DMS 273 treated with DMSO at 0.1 percent for 48 hours (cell line): ENCODE data around the gene TYW1.
"Not testable (repeated sequence)": the region's sequence is repeated elsewhere in the genome, so short reads cannot be mapped to it uniquely, and the experiment has no call there.

Source experiments
- DNase-seq: peaks from one replicate; lab custom pipeline; 2025; lab: John Stamatoyannopoulos, UW

TYW1 gene

DNA sequence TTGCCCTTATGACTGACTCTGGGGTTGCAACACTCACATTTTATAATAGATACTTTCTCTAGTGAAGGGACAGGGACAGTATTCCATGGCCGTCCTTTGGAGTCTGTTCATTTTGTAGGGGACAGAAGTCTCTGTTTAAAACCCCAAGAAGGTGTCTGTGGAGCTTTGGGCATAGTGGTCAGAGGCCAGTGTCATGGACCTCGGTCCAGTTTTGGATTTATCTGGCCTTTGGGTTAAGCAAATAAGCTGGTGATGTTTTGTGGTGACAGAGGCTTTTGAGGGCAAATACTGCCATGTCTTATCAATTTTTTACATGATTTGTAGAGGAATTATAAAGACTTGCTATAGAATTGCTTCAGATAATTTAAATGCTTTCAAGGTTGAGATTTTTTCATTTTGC is 50.2 kb downstream of the TYW1 start:
- not testable (repeated sequence) for DNase-seq

DNA sequence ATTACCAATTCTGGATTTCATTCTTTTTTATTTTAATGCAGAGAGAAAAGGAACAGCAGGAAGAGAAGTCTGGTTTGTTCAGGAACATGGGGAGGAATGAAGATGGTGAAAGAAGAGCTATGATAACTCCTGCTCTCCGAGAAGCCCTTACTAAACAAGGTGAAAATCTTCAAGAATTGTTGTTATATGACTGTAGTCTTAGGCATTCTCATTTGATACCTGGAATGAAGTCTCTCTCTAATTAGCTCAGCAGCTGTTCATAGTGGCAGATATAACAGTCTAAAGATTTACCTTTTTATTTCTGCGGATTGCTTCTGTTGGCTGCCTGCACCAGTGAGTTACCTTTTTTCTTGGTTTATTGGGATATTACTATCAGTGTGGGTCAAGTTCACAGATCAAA is 53.3 kb downstream of the TYW1 start:
- not testable (repeated sequence) for DNase-seq

DNA sequence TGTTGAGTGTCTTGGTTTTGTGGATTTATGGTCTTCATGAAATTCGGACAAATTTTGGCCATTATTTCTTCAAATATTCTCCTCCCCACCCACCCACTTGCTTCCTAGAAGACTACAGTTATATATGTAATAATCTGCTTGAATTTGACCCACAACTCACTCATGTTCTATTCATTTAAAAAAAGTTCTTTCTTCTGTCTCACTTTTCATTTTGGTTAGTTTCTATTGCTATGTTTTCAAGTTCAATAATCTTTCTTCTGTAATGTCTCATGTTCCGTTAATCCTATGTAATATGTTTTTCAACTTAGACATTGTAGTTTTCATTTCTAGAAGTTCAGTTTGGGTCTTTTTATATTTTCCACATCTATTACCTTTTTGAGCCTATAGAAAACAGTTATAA is 55.5 kb downstream of the TYW1 start:
- not testable (repeated sequence) for DNase-seq

DNA sequence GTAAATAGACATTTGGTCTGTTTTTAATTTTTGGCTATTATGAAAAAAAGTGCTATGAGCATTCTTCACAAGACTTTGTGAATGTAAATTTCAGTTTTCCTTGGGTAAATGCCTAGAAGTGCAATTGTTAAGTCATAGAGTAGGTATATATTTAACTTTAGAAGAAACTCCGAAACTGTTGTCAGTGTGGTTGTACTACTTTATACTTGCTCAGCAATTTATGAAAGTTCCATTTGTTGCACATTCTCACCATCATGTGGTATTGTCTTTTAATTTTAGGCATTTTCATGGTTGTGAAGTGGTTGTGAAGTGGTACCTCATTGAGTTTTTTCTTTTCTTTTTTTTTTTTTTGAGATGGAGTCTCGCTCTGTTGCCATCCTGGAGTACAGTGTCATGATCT is 60.0 kb downstream of the TYW1 start:
- no peak for DNase-seq

DNA sequence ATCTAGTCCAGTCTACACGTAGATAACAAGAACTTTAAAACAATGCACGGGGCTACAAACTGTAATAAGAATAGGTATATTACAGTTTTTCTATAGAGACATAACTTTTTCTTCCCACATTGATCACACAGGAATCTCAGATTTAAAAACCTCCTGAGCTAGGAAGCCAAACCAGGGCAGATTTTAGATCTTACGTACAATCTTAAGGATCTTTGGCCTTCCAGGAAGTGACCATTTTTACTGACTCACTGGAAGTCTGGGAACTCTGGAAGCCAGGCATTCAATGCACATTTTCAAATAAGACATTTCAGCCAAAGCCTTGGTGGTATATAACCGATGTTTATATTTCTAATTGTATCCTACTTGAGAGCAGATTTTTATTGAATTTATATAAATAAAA is 64.7 kb downstream of the TYW1 start:
- DNase-seq = not testable (repeated sequence)

DNA sequence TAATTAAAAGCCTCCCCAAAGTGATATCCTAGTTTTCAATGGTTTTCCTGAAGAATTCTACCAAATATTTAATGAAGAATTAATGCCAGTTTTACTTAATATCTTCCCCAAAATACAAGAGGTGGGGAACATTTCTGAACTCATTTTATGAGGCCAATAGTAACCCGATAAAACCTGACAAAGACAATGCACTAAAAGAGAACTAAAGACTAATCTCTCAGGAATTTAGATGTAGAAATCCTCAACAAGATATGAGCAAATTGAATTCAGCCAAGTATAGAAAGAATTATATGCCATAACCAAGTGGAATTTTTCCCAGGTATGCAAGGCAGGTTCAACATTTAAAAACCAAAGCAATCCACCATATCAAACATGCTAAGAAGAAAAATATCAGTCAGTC is 66.2 kb downstream of the TYW1 start:
- not testable (repeated sequence) for DNase-seq

DNA sequence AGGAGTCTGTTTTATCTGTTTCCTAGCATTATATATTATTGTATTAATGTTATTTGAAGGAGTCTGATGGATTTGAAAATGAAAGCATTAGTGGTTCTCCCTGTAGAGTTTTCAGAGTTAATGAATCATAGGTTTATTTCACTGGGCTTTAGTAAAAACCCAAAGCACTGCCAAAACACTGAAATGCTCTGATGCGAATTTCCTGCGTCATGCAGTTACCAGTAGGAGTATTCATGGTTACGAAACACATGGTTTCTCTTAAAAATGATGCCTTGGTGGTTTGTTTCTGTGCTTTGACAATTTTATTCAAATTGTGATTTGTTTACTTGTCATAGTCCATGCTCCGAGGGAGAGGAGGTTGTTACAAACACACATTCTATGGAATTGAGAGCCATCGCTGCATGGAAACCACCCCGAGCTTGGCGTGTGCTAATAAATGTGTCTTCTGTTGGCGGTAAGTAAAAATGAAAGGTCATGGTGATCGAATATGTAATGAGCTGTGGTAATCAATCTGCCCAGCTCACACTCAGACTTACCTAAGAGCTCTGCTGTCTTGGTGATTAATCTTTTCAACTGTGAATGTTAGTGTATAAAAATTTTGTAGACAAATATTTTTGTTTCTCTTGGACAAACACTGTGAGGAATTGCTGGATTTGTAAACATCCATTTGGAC is 70.5 kb downstream of the TYW1 start:
- DNase-seq = not testable (repeated sequence)

DNA sequence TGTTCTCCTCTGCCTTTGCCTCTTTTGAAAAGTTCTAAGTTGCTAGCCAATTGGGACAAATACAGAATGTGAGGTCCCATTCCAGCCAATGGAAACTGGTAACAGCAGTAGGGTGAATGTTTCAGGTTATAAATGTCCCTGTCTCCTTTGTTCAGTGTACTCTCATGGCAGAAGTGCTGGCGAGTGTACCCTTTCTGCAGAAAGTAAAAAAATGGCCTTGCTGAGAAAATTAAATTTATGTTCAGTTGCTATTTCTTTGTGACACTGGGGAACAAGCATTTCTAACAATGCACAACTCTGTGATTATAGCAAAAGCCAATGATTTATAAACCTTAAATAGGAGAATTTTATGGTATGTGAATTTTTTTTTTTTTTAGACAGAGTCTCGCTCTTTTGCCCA is 79.5 kb downstream of the TYW1 start:
- DNase-seq = not testable (repeated sequence)

DNA sequence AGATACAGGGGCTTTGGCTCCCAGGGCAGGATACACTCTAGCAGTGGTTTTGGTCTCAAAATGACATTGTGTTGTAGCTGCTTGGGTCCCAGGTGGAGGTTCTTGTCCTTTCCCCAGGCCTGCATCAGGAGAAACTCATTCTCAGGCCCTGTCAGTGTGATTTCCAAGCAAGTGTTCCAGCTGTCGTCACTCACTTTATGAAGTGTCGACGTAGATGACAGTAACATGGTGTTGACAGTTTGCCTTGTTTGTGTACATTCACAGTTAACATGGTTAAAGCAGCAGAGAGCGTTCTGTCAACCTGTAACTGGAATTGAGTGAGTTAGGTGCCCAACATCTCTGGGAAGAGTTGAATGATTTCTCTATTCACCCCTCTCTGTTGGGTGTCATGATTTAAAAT is 86.2 kb downstream of the TYW1 start:
- DNase-seq = not testable (repeated sequence)

DNA sequence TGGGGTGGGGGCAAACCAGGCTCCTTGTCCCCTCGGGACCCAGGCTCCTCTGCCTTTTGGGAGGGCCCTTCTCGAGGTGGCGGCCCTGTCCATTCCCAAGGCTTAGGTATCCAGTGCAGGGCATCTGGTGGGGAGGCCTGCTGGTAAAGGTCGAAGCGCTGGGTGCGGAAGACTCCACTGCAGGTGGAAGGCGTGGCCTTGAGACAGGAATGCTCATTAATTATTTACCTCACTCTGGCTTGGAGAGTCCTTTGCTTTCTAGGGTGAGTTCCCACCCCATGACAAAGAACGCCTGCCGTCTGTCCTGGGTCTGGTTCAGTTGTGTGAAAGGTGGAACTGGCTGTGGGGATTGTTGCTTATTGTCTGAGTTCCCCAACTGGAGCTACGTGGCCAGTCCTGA is 92.6 kb downstream of the TYW1 start:
- DNase-seq = not testable (repeated sequence)

DNA sequence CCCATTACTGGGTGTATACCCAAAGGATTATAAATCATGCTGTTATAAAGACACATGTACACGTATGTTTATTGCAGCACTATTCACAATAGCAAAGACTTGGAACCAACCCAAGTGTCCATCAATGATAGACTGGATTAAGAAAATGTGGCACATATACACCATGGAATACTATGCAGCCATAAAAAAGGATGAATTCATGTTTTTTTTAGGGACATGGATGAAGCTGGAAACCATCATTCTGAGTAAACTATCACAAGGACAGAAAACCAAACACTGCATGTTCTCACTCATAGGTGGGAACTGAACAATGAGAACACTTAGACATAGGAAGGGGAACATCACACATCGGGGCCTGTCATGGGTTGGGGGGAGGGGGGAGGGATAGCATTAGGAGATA is 94.4 kb downstream of the TYW1 start:
- DNase-seq = not testable (repeated sequence)

DNA sequence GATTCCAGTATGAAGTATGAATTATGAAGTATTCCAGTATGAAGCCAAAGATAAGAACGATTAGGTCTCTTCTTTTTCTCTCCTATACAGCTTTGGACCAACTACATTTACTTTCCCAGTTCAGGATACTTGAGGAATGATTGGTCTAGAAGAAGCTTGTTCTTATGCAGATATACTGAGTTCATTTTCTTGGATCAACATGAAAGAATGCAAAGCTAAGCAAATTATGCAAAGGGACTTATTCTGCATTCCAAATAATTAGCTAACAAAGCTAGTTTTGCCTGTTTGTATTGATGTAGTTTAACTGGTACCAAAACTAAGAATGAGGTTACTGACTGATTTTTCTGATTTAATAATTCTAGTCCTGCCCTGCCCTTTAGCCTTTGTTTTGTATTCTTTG is 101.4 kb downstream of the TYW1 start:
- not testable (repeated sequence) for DNase-seq

DNA sequence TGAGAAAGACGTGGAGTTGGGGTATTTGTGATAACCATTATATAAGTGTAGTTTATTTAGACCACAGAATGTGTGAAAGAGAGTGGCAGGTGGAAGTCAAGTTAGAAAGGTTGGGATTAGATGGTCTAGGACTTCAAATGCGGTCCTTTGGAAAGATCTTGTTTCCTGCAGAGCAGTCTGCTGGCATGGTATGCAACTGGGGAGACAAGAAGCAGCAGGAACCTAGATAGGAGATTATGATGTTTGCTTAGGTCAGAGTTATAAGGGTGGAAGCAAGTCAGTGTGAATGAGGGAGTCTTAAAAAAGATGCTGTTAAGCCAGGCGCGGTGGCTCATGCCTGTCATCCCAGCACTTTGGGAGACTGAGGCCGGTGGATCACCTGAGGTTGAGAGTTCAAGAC is 102.8 kb downstream of the TYW1 start:
- not testable (repeated sequence) for DNase-seq

DNA sequence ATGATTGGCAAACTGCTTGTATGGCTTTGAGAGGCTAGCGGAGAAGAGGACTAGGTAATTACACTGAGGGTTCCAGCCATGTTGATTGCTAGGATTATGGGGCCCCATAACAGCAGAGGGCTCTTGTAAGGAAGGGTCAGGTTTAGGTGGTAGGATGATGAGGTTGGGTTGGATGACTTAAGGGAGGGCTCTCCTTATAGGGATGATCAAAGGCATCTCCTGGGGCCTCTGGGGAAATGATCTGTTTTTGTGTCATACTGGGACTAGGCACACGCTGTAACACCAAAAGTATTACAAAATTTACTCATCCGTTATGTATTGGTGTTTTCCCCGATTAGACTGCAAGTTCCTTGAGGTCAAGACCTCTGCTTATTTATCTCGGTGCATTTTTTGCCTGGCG is 103.4 kb downstream of the TYW1 start:
- DNase-seq = not testable (repeated sequence)

DNA sequence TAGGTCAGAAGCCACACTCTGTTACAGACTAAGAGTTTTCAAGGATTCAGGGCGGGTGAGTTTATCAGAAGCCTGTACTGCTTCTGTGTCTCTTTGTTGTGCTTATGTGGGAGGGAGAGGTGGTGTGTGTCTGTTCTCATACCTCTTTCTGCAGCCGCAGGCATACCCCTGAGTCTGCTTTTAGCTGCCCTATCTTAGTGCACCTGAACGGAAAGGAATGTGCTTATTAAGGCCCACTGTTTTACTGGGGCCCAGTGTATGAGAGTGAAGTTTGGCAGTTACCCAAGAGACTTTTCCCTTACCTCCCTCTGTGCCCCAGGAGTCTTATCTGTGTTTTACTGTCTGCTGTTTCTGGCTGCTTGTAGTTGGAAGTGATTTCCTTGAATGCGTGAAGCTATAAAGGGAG is 104.3 kb downstream of the TYW1 start:
- DNase-seq = no peak

DNA sequence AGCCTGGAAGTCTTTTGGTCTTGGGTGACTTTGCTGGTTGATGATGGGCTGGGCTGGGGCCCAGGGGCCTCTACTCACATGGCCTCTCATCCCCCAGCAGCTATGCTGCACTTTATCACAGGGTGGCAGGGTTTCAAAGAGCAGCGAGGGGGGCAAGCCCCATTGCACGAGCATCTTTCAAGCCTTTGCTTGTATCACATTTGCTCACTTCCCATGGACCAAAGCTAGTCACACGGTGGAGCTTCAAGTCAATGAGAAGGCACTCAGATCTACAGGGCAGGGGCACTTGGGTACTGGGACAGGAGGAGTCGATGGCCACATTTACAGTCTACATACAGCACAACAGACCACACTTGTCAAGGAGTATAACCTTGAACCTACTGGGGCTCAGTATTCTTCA is 108.3 kb downstream of the TYW1 start:
- not testable (repeated sequence) for DNase-seq

DNA sequence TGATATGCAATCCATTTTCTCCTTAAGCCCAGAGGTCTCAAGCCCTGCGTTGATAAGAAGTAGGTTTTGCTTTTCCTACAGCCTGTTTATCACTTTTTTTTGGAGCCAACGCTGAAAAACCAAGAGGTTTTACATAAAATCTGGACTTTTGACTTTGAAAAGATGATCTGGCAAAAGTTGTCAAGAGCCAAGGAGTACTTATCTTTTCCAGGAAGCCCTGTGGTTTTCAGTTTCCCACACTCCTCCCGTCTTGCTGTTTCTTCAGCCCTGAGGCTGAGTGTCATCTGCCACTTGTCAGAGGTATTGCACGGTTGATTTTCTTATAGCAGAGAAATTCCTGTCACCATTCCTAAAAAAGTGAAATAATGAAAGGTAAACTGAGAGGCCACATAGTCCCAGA is 108.7 kb downstream of the TYW1 start:
- DNase-seq = no peak

DNA sequence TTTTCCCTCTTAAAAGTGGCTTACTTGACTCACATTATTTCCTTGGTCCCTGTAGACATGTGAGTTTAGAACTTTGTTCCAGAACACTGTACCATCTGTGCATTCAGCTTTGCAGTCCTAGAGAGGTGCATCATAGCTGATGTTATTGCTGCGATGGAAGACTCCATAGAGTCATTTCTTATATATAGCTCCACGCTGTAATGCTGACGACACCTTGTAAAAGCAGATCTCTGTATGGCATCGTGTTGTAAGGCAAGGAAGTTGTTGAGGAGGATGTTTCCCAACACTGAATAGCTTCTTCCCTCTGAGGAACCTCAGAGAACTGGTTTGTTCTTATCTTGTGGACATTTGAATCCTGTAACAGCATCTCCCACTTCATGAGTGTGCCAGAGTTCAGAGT is 109.6 kb downstream of the TYW1 start:
- DNase-seq = not testable (repeated sequence)

DNA sequence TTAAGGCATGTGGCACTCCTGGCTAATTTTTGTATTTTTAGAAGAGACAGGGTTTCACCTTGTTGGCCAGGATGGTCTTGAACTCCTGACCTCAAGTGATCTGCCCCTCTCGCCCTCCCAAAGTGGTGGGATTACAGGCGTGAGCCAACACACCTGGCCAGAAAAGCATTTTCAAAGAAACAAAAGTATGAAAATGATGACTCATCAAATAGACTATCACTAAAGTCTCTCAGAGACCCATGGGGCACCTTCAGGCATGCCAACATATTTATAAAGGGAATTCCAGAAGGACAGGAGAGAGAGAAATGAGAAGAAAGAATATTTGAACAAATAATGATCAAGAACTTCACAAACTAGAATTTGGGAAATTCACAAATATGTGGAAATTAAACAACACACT is 114.7 kb downstream of the TYW1 start:
- DNase-seq = not testable (repeated sequence)

DNA sequence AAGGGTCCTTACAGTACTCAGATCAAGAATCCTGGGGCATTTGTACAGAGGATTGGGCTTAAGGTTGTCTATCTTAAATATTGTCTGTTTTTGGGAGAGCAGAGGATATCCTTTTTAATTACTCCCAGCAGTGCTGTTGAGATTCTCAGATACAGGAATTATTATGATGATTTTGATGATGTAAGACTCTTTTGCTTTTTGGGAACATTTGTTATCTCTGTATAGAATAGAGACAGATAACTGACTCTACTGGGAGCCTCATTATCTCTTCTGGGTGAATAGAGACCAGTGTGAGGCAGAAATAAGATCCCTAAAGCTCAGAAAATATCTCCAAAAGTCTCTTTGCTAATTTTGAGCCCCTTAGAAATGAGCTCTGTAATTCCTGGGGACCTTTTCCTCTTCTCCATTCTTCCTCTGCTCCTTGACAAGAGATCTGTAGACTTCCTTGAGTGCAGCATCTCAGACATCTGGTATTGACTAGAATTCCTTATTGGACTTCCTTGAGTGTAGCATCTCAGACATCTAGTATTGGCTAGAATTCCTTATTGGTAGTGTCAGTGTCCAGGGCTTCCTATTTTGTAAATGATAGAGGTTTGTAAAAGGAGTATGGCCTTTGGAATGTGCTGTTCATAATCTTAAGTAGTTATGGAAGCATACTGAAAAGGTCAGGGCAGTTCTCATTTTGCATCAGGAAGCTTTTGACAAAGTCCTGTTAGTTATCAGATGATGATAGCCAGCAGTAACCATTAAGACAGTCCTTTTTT is 118.0 kb downstream of the TYW1 start:
- not testable (repeated sequence) for DNase-seq

DNA sequence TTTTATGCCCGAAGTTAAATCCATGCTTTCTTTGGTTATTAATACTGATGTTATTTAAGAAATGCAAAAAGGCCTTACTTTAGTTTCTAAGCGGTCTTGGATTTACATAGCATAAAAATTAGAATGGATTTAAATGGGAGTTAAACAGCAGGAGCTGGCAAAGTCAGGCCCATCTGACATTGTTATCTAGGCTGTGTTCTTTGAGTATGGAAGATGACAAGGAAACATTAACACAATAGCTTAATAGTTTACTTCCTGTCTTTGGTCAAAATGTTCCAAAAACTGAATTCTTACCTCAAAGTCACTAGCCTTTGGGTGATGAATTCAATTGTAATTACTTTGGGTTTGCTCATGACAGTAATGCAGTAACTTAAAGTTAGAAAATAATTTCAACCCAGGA is 123.9 kb downstream of the TYW1 start:
- DNase-seq = not testable (repeated sequence)

DNA sequence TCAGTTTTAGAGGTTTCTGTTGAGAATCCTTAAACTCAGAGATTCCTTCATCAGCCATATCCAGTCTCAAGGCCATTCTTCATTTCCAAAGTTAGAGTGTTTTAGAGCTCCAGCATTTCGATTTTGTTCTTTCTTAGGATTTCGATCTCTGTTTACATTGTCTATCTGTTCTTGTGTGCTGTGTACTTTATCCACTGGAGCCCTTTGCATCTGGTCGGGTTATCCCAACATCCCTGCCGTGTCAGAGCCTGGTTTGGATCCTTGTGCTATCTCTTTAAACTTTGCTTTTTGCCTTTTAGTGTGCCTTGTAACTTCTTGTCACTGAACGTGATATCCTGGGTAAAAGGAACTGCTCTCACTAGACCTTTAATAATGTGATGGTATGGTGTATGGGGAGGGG is 131.6 kb downstream of the TYW1 start:
- DNase-seq = not testable (repeated sequence)

DNA sequence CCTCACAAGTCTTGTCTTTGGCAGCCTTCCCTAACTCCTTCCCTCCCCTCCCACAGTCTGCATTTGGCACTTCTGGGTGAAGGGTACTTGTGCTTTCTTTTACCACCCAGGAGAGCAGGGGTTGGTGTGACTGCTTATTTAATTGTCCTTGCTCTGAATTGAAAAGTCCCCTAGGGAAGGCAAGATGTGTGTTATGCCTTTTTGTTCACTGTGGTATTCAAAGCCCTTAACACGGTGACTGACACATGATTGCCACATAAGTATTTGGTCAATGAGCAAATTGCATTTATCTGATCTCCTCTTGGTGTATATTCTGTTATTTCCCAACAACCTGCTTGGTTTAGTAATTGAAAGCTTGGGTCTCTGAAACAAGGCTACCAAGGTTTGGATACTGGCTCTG is 134.1 kb downstream of the TYW1 start:
- DNase-seq = not testable (repeated sequence)

DNA sequence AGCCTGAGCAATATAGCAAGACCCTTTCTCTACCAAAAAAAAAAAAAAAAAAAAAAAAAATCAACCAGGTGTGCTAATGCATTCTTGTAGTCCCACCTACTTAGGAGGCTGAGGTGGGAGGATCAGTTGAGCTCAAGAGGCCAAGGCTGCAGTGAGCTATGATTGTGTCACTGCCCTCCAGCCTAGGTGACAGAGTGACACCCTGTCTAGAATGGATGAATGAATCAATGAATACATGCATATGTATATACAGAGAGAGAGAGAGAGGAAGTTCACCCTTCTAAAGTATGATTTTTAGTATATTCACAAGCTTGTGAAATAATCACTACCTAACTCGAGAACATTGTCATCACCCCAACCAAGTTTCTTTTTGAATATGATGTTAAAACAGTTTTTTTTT is 138.3 kb downstream of the TYW1 start:
- not testable (repeated sequence) for DNase-seq
